ENCODE results near the gene ID2.
A peak's percentile ranks its signal among the peaks of the same experiment; 100 is the strongest.

Gene ID2, protein sequence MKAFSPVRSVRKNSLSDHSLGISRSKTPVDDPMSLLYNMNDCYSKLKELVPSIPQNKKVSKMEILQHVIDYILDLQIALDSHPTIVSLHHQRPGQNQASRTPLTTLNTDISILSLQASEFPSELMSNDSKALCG

DNA sequence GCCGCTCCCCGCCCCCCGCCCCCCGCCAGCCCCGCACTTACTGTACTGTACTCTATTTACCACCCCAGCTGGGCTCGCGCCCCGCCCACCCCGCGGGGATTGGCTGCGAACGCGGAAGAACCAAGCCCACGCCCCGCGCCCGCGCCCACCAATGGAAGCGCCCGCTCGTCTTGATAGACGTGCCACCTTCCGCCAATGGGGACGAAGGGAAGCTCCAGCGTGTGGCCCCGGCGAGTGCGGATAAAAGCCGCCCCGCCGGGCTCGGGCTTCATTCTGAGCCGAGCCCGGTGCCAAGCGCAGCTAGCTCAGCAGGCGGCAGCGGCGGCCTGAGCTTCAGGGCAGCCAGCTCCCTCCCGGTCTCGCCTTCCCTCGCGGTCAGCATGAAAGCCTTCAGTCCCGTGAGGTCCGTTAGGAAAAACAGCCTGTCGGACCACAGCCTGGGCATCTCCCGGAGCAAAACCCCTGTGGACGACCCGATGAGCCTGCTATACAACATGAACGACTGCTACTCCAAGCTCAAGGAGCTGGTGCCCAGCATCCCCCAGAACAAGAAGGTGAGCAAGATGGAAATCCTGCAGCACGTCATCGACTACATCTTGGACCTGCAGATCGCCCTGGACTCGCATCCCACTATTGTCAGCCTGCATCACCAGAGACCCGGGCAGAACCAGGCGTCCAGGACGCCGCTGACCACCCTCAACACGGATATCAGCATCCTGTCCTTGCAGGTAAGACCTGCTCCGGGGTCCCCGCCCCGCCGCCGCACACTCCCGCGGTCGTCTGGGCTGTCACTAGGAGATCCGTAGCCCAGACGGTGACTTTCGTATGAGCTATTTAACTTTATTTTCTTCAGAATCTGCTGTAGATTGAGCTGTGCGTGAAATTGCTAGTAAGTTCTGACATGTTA, at the start of gene ID2:
TSS of gene ID2 (plus strand) at position 271 of the 907 bp plus-strand sequence. CDS start at position 381, 110 bp downstream.
- peak; percentile 99 for DNase-seq

DNA sequence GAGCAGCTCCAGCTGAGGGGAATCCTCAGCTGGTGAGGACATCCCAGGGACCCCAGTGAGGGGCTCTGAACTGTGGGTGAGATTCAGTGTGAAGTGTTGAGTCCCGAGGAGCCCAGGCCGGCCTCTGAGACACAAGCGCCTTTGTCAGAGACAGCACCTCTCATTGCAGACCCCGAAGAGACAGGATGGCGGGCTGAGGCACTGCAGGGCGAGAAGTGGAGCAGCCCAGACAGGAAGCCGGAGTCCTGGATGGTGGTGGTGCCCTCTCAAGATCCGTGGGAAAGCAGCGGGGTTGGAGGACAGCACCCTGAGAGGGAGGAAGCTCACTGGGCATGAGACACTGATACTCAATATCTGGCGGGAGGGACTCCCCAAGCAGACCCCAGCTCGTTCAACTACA, 49.1 kb upstream of the ID2 start:
- DNase-seq, result no peak

GRCh38 chr2:8633186-8633734, 48.6 kb upstream of the ID2 start:
- no peak for DNase-seq

DNA sequence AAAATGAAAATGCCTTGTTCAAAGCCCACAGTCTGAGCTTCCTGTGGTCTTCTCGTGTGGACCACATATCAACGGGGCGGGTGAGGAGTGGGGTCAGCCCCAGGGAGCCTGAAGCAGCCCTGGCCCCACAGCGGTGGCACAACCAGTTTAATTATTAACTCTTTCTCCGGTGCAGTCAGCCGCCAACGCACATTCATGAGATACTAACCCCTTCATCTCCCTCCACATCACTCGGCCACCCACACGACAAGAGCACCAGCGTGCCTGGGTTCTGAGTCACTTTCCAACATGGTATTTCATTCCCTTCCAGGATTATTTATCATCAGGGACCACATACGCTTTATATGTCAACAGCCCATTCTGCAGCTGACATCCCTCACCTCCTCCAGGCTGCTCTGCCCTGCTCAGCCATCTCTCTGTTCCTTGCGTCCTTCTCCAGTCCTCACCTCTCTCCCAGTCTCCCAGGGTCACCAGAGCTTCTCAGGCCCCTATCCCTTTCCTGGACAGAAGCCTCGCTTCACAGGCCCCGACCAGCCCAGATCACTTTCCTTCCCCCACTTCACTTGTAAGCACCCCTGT, 48.0 kb upstream of the ID2 start:
- DNase-seq, result no peak

DNA sequence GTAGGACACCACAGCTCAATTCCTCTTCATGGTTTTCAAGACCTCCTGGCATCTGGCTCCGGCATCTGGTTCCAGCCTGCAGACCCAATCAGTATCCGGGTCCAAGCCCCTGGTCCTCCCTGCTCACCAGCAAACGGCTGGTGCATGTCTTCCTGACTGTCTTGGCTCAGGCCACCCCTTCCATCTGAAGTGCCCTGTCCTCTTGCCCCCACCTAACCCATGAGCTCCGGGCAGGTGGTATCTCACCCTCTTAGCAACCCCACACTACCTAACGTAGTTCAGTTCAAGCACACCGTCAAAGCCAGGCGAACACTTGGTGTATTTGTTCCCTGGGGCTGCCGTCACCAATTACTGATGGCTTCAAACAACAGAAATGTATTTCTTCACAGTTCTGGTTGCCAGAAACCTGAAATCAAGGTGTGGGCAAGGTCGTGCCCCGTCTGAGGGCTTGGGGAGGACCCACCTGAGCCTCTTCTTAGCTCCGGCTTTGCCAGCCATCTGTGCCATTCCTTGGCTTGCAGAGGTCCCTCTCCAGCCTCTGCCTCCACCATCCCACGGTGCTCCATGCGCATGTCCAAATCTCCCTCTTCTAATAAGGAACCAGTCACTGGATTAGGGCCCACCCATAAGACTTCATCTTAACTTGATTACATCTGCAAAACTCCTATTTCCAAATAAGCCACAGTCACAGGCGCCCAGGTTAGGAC, 47.2 kb upstream of the ID2 start:
- no peak for DNase-seq

DNA sequence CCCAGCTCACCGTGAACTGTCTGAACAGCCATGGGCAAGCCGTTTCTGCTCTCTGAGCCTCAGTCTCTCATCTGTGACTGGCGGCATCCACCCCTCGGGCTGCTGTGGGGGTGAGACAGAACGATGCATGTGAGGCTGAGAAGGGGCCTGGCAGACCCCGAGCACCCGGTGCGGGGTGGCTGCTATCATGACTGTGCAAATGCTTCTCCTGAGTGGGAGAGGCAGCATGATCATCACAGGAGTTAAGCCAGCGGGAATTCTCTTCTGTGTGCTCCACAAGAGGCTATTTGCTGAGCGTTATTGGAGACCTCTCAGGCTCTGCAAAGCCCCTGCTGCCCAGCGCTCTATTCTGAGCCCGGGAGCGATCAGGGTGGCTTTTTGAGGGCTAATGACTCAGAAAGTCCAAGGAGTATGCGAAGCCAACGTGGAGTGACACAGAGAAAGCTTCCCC, 45.8 kb upstream of the ID2 start:
- DNase-seq, result no peak

- DNase-seq, result no peak
Observed at GRCh38 chr2:8636721-8637636, 44.9 kb upstream of the ID2 start.

DNA sequence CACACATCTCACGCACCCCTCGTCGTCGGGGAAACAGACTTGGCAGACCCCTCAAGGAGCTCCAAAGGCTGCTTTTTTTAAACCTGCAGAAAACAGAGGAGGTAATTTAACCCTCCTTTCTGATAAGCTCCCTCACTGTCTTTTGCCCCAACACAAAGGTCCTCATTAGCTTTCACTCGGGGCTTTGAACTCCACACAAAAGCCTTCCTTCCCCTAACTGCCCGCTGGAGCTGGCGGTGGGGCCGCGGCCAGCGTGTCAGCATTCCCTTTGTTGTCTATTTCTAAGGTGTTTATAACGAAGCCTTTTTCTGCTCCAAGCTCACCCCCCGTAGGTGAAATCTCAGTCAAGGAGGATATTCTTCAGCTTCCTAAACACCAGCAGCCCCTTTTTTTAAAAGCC, 43.5 kb upstream of the ID2 start:
- no peak for DNase-seq

DNA sequence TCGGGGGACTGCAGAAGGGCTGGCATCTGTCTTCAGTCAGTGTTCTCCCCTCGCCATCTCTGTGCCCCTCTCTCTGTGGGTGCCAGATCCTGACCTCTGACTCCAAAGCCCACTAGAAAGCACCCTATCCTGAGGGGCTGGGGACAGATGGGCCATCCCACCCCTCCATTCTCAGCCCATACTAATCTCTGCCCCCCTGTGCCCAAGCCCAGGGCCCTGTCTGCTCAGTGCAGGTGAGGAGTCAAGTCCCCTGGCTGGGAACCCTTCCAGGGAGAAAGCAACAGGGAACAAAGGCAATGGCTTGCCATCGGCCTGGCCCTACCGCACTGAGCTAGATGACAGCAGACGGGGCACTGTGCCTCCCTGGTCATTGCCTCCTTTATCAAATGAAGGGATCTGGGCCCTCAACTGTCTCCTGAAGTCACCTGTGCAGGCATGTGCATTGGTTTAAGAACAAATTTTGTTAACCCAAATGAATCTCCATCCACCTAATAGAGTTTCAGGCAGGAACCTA, 42.7 kb upstream of the ID2 start:
- no peak for DNase-seq

- DNase-seq, result no peak
Observed at GRCh38 chr2:8640498-8640897, 41.4 kb upstream of the ID2 start.

- no peak for DNase-seq
Observed at GRCh38 chr2:8641301-8641965, 40.4 kb upstream of the ID2 start.

DNA sequence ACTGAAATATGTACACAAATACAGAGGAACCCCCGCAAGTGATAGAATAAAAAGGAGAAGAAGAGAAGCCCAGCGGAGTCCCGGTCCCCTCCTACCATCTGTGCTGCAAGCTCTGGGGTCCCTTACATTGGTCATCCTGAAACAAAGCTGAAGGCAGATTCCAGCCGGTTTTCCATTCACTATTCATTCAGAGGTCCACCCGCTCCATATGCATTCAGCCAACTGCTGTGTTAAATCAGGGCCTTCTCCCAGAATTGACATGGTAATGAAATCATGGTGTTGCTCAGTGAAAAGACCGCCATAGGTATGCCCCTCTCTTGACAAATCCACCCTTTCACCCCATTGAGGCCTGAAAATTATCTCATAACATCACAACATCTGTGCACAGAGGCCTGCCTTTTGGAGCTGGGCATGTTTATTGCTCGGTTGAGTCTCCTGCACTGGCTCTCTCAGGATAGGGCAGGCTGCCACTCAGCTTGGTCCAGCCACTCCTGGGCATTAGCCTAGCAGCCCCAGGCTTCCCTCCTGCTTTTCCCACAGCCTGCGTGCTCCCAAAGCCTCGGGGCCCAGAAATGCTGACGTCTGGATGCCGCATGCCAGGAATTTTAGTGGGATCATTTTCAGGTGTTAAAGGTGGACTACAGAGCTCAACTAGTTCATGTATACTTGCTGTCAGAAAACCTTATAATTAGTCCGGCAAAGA, 39.3 kb upstream of the ID2 start:
- no peak for DNase-seq

- no peak for DNase-seq
Observed at GRCh38 chr2:8643250-8643995, 38.4 kb upstream of the ID2 start.

DNA sequence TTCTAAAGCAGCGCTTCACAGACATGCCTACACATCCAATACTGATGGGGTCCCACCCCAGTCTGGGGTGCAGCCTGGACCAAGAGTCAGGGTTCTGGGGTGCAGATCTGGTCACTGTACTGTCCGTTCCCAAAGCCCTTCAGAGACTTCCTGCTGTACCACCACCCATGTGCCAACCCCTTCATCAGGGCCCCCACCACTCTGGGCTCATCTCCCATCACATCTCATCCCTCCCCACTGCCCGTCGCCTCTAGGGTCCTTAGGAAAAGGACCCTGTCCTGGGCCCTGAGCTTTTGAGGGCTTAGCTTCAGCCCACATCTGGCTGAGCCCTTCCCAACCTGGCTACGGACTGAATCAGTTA, 37.9 kb upstream of the ID2 start:
- DNase-seq, result no peak

- DNase-seq, result no peak
Observed at GRCh38 chr2:8644605-8645175, 37.2 kb upstream of the ID2 start.

- DNase-seq, result no peak
Observed at GRCh38 chr2:8645176-8645831, 36.6 kb upstream of the ID2 start.

DNA sequence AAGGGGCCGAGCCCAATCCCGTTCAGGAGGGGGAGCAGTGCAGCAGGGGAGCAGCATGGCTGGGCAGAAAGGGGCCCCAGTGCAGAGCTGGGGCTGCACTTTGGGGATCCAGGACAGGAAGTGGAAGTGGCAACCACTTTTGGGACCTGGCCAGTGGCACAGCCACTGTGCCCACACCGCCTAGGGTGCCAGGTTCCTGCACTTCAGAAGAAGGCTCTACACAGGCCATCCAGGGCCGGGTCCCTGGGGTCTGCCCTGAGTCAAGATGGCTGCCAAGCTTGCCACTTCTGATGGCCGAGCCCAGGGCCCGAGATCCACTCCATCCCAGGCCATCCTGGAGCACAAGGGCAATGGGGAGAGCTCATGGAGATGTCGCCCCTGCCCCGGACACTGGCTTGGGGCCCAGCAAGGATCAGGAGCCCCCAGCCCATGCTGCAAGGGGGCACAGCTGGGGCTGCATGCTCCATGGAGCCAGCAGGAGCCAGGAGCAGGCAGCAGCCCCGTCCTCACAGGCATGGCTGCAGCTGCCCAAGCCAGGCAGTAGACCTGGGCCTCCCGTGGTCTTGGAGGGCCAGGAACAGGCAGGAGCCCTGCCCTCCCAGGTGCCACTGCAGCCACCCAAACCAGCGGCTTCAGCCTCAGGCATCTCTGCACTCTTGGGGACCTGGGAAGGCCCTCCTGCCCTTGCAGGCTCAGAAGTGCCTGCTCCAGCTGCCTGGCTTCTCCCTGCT, 35.0 kb upstream of the ID2 start:
- no peak for DNase-seq

- DNase-seq, result no peak
Observed at GRCh38 chr2:8647462-8647857, 34.4 kb upstream of the ID2 start.
